Hepatocyte (in vitro differentiated cells): ENCODE results near the gene ZFP36L1. TPM values are rescaled to one million over a fixed set of nuclear protein-coding genes. Genes with fewer than 3 reads are reported as not detected.

Experiments
- DNase-seq: peaks from one replicate; pipeline ENCODE4 v3.0.0-alpha.2; 2016; ENCODE audit warnings: low spot score
- H2AFZ ChIP-seq: fragments of 200-600 bp; sonication (generic); 2 replicates; pipeline ENCODE4 v1.6.0; 2016; ENCODE audit warnings: antibody characterized with exemption, mild to moderate bottlenecking
- H3K27ac ChIP-seq: fragments of 200-600 bp; sonication (generic); 2 replicates; pipeline ENCODE4 v1.5.1; 2016; ENCODE audit warnings: mild to moderate bottlenecking
- H3K27me3 ChIP-seq: fragments of 200-600 bp; sonication (generic); 2 replicates; pipeline ENCODE4 v1.6.1; 2016
- H3K36me3 ChIP-seq: fragments of 200-600 bp; sonication (generic); replicated peaks from 2 replicates; pipeline ENCODE4 v1.5.1; 2016; ENCODE audit warnings: low read depth; ENCODE audit not compliant: insufficient read depth
- H3K4me1 ChIP-seq: fragments of 200-600 bp; sonication (generic); 2 replicates; pipeline ENCODE4 v1.5.1; 2016; ENCODE audit warnings: mild to moderate bottlenecking, moderate library complexity; ENCODE audit not compliant: insufficient read depth
- H3K4me2 ChIP-seq: fragments of 200-600 bp; sonication (generic); 2 replicates; pipeline ENCODE4 v1.6.0; 2016
- H3K4me3 ChIP-seq: fragments of 200-600 bp; sonication (generic); 2 replicates; pipeline ENCODE4 v1.5.1; 2016; ENCODE audit warnings: mild to moderate bottlenecking
- H3K79me2 ChIP-seq: fragments of 200-600 bp; sonication (generic); 2 replicates; pipeline ENCODE4 v1.6.0; 2017; ENCODE audit warnings: mild to moderate bottlenecking
- H3K9me2 ChIP-seq: fragments of 200-600 bp; sonication (generic); replicated peaks from 2 replicates; pipeline ENCODE4 v1.6.0; 2017; ENCODE audit warnings: mild to moderate bottlenecking; ENCODE audit not compliant: insufficient read depth
- H3K9me3 ChIP-seq: fragments of 200-600 bp; sonication (generic); 2 replicates; pipeline ENCODE4 v1.5.1; 2016; ENCODE audit warnings: low read depth, mild to moderate bottlenecking
- H4K20me1 ChIP-seq: fragments of 200-600 bp; sonication (generic); 2 replicates; pipeline ENCODE4 v1.6.0; 2016; ENCODE audit warnings: mild to moderate bottlenecking; ENCODE audit not compliant: insufficient read depth, poor library complexity, severe bottlenecking
- CTCF ChIP-seq: fragments of 200-600 bp; sonication (generic); IDR thresholded peaks from 2 replicates; pipeline ENCODE4 v1.5.1; 2016; ENCODE audit warnings: antibody characterized with exemption, mild to moderate bottlenecking; ENCODE audit not compliant: poor library complexity
- EZH2 ChIP-seq: fragments of 200-600 bp; sonication (generic); IDR thresholded peaks from 2 replicates; pipeline ENCODE4 v1.6.1; 2016; ENCODE audit warnings: antibody characterized with exemption, mild to moderate bottlenecking, borderline replicate concordance
- EZH2phosphoT487 ChIP-seq: fragments of 200-600 bp; sonication (generic); IDR thresholded peaks from one replicate; pipeline ENCODE4 v1.6.1; 2018; ENCODE audit warnings: antibody characterized with exemption, mild to moderate bottlenecking, low read depth, moderate library complexity; ENCODE audit not compliant: unreplicated experiment, severe bottlenecking
- WGBS: methylation state at CpG from one replicate; pipeline ENCODE4 v1.1.6; 2016; ENCODE audit warnings: low lambda C conversion rate; ENCODE audit errors: missing lambda C conversion rate; 5-methylcytosine and 5-hydroxymethylcytosine counted together
- polyA plus RNA-seq: library from polyadenylated mRNA; unstranded; fragments of >200 nt; fragmentation: Nextera tagmentation; extraction: Ambion mirVana; gene quantifications from 2 replicates; pipeline ENCODE4 v1.2.1, GENCODE V29; 2016
- total RNA-seq: library from RNA; depleted of rRNA; stranded (reverse); fragments of >200 nt; gene quantifications from 2 replicates; pipeline ENCODE4 v1.2.3, GENCODE V29; 2014

Gene ZFP36L1
- total and polyA plus RNA-seq, 2 experiments from 2014 or later, result 101 to 404 TPM

GRCh38 chr14:68761391-68761790, 31.5 kb downstream of the ZFP36L1 start:
- no peak for DNase-seq
- no peak overlapping the region for H3K4me3 ChIP-seq
- no peaks in the 10 kb centered on the region for H3K27me3 ChIP-seq
- TF ChIP-seq EZH2phosphoT487 (no peak), CTCF (no peak), EZH2 (no peak)
- no peaks in the 10 kb centered on the region for H4K20me1 ChIP-seq
- peaks cover 35% of the 10 kb centered on the region for H3K4me1 ChIP-seq
- no peaks in the 10 kb centered on the region for H3K9me2 ChIP-seq
- H3K79me2 ChIP-seq, result no peaks in the 10 kb centered on the region
- no peak overlapping the region for H3K27ac ChIP-seq
- 100% methylated on average over 1 of the region's 1 CpG for WGBS
- no peak overlapping the region for H3K4me2 ChIP-seq
- H3K36me3 ChIP-seq, result no peaks in the 10 kb centered on the region
- H3K9me3 ChIP-seq, result no peaks in the 10 kb centered on the region
- H2AFZ ChIP-seq, result no peak overlapping the region

DNA sequence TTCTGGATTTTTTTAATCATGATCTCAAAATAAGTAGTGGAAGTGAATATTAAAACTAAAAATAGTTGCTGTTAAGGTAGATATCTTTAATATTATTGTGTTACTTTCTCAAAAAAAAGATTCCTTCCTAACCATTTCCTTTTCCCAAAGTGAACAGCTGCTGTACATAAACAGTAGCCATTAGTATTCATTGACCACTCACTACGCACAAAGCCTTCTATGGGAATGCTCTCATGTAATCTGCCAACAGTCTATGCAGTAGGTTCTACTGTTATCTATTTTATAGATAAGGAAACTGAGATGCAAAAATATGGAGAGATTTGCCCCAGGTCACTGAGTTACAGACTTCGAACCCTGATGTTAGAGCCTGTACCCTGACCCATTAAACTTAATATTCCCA, 32.1 kb downstream of the ZFP36L1 start:
- 75% methylated on average over 2 of the region's 2 CpGs for WGBS
- Histone ChIP-seq H3K27ac (no peak overlapping the region), H2AFZ (no peak overlapping the region), H3K4me1 (peaks cover 41% of the 10 kb centered on the region), H3K9me2 (no peaks in the 10 kb centered on the region), H3K27me3 (no peaks in the 10 kb centered on the region), H3K9me3 (no peaks in the 10 kb centered on the region), H3K79me2 (no peaks in the 10 kb centered on the region), H3K4me2 (no peak overlapping the region), H3K36me3 (no peaks in the 10 kb centered on the region), H4K20me1 (no peaks in the 10 kb centered on the region), H3K4me3 (no peak overlapping the region)
- TF ChIP-seq EZH2phosphoT487, result no peak
- TF ChIP-seq EZH2, result no peak
- TF ChIP-seq CTCF, result no peak
- DNase-seq, result no peak

GRCh38 chr14:68759937-68760336, 32.9 kb downstream of the ZFP36L1 start:
- H3K9me2 ChIP-seq, result no peaks in the 10 kb centered on the region
- DNase-seq, result no peak
- H3K4me3 ChIP-seq, result no peak overlapping the region
- H3K36me3 ChIP-seq, result no peaks in the 10 kb centered on the region
- H3K4me2 ChIP-seq, result no peak overlapping the region
- no peaks in the 10 kb centered on the region for H3K9me3 ChIP-seq
- no peak overlapping the region for H3K27ac ChIP-seq
- H4K20me1 ChIP-seq, result no peaks in the 10 kb centered on the region
- H3K4me1 ChIP-seq, result peaks cover 48% of the 10 kb centered on the region
- H2AFZ ChIP-seq, result no peak overlapping the region
- H3K27me3 ChIP-seq, result no peaks in the 10 kb centered on the region
- H3K79me2 ChIP-seq, result no peaks in the 10 kb centered on the region
- no peak for TF ChIP-seq CTCF
- TF ChIP-seq EZH2phosphoT487, result no peak
- TF ChIP-seq EZH2, result no peak
- 90% methylated on average over 5 of the region's 5 CpGs for WGBS

- no peak overlapping the region for H3K27ac ChIP-seq
These were observed 33.8 kb downstream of the ZFP36L1 start for GRCh38 chr14:68759017-68759560.

More at GRCh38 chr14:68759017-68759560, 33.8 kb downstream of the ZFP36L1 start:
- no peak overlapping the region for H3K4me2 ChIP-seq
- no peaks in the 10 kb centered on the region for H3K9me3 ChIP-seq
- H3K27me3 ChIP-seq, result no peaks in the 10 kb centered on the region
- DNase-seq, result no peak
- no peaks in the 10 kb centered on the region for H3K79me2 ChIP-seq
- H3K4me1 ChIP-seq, result peaks cover 57% of the 10 kb centered on the region
- no peaks in the 10 kb centered on the region for H3K36me3 ChIP-seq
- H4K20me1 ChIP-seq, result no peaks in the 10 kb centered on the region
- no peak for TF ChIP-seq EZH2
- no peak for TF ChIP-seq CTCF
- TF ChIP-seq EZH2phosphoT487, result no peak
- no peak overlapping the region for H3K4me3 ChIP-seq
- H3K9me2 ChIP-seq, result no peaks in the 10 kb centered on the region
- WGBS, result 80% methylated on average over 8 of the region's 8 CpGs
- no peak overlapping the region for H2AFZ ChIP-seq
